SK-N-SH treated with all-trans-retinoic acid at 6 μM for 48 hours (cell line): ENCODE measurements around the gene PLEKHA8.

Source experiments
- ATAC-seq: fragments of 200-7000 bp; cut with Tn5 transposase; 3 replicates; pipeline ENCODE4 v1.9.1; 2020; ENCODE audit warnings: mild to moderate bottlenecking, moderate library complexity
- ARNTL ChIP-seq: fragments of 450-650 bp; formaldehyde crosslinking; IDR thresholded peaks from 2 replicates; pipeline ENCODE4 v1.5.0; 2020; ENCODE audit warnings: low read depth, mild to moderate bottlenecking, moderate library complexity, borderline replicate concordance
- CREB5 ChIP-seq: fragments of 250-450 bp; sonication (Bioruptor Pico); IDR thresholded peaks from 2 replicates; pipeline ENCODE4 v1.5.1; 2020; ENCODE audit warnings: low read depth, mild to moderate bottlenecking, moderate library complexity
- CSDC2 ChIP-seq: fragments of 250-450 bp; sonication (Bioruptor Pico); IDR thresholded peaks from 2 replicates; pipeline ENCODE4 v1.5.0; 2020; ENCODE audit warnings: mild to moderate bottlenecking, moderate library complexity
- ESRRG ChIP-seq: fragments of 250-450 bp; sonication (Bioruptor Pico); IDR thresholded peaks from 2 replicates; pipeline ENCODE4 v1.6.1; 2021; ENCODE audit warnings: mild to moderate bottlenecking
- GLIS3 ChIP-seq: fragments of 250-450 bp; sonication (Bioruptor Pico); IDR thresholded peaks from 2 replicates; pipeline ENCODE4 v1.5.0; 2020; ENCODE audit warnings: mild to moderate bottlenecking, moderate library complexity
- ISL1 ChIP-seq: fragments of 250-450 bp; sonication (Bioruptor Pico); IDR thresholded peaks from 2 replicates; pipeline ENCODE4 v2.1.2; 2022; ENCODE audit warnings: mild to moderate bottlenecking, moderate library complexity
- PPARA ChIP-seq: fragments of 250-450 bp; sonication (Bioruptor Pico); IDR thresholded peaks from 2 replicates; pipeline ENCODE4 v1.5.0; 2020; ENCODE audit warnings: mild to moderate bottlenecking, borderline replicate concordance
- SNAI2 ChIP-seq: fragments of 250-450 bp; sonication (Bioruptor Pico); IDR thresholded peaks from 2 replicates; pipeline ENCODE4 v1.5.0; 2020; ENCODE audit warnings: mild to moderate bottlenecking, moderate library complexity
- TCF4 ChIP-seq: fragments of 250-450 bp; sonication (Bioruptor Pico); IDR thresholded peaks from 2 replicates; pipeline ENCODE4 v1.8.0; 2021; ENCODE audit warnings: mild to moderate bottlenecking, moderate library complexity, borderline replicate concordance
- TOX ChIP-seq: fragments of 250-450 bp; sonication (Bioruptor Pico); IDR thresholded peaks from 2 replicates; pipeline ENCODE4 v1.8.0; 2021; ENCODE audit warnings: mild to moderate bottlenecking, moderate library complexity, borderline replicate concordance
- ZC3H10 ChIP-seq: fragments of 250-450 bp; sonication (Bioruptor Pico); IDR thresholded peaks from 2 replicates; pipeline ENCODE4 v1.5.1; 2021; ENCODE audit warnings: mild to moderate bottlenecking, moderate library complexity
- ZFP30 ChIP-seq: fragments of 450-650 bp; formaldehyde crosslinking; IDR thresholded peaks from 2 replicates; pipeline ENCODE4 v1.5.0; 2022; ENCODE audit warnings: mild to moderate bottlenecking, moderate library complexity
- ZNF565 ChIP-seq: fragments of 450-650 bp; formaldehyde crosslinking; conservative IDR thresholded peaks from 2 replicates; pipeline ENCODE4 v1.5.0; 2020; ENCODE audit warnings: low read depth, mild to moderate bottlenecking, moderate library complexity
- ZNF8 ChIP-seq: fragments of 450-650 bp; formaldehyde crosslinking; IDR thresholded peaks from 2 replicates; pipeline ENCODE4 v1.5.0; 2020; ENCODE audit warnings: mild to moderate bottlenecking, moderate library complexity
- TF ChIP-seq, protein P1 (sequence below): fragments of 250-450 bp; sonication (Bioruptor Pico); IDR thresholded peaks from 2 replicates; pipeline ENCODE4 v1.5.1; 2021; ENCODE audit warnings: mild to moderate bottlenecking, moderate library complexity
- TF ChIP-seq, protein P2 (sequence below): fragments of 250-450 bp; sonication (Bioruptor Pico); IDR thresholded peaks from 2 replicates; pipeline ENCODE4 v1.8.0; 2021; ENCODE audit warnings: low read depth, mild to moderate bottlenecking, moderate library complexity, borderline replicate concordance
- TF ChIP-seq, protein P3 (sequence below): fragments of 250-450 bp; sonication (Bioruptor Pico); IDR thresholded peaks from 2 replicates; pipeline ENCODE4 v1.8.0; 2020; ENCODE audit warnings: mild to moderate bottlenecking, moderate library complexity, borderline replicate concordance
- TF ChIP-seq, protein P4 (sequence below): fragments of 250-450 bp; sonication (Bioruptor Pico); IDR thresholded peaks from 2 replicates; pipeline ENCODE4 v1.5.0; 2020; ENCODE audit warnings: mild to moderate bottlenecking, moderate library complexity

Gene PLEKHA8

DNA sequence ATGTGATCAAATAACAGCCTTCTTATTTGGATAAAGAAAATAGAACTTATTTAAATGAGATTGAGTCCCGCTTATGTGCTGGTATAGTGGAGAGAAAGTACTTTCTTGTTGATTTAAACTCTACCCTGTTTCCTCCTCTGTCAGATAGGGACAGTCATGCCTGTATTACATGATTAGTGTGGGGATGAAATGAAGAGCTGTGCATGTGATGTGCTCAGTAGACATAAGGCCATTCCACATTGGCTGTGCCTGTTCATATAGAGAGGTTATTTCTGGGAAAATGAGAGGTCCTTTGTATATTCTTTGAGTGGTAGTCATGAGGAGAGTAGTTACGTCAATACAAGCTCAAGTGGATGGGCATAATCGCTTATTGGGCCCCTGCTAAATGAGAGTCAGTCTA lies 112.2 kb downstream of the PLEKHA8 start:
- TF ChIP-seq, protein P1, sequence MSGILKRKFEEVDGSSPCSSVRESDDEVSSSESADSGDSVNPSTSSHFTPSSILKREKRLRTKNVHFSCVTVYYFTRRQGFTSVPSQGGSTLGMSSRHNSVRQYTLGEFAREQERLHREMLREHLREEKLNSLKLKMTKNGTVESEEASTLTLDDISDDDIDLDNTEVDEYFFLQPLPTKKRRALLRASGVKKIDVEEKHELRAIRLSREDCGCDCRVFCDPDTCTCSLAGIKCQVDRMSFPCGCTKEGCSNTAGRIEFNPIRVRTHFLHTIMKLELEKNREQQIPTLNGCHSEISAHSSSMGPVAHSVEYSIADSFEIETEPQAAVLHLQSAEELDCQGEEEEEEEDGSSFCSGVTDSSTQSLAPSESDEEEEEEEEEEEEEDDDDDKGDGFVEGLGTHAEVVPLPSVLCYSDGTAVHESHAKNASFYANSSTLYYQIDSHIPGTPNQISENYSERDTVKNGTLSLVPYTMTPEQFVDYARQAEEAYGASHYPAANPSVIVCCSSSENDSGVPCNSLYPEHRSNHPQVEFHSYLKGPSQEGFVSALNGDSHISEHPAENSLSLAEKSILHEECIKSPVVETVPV (CRISPR knock-in tag), result no peak
- no peak for TF ChIP-seq ZC3H10 (CRISPR knock-in tag)
- no peak for TF ChIP-seq ESRRG (CRISPR knock-in tag)
- no peak for TF ChIP-seq ZNF8 (CRISPR knock-in tag)
- TF ChIP-seq CREB5 (CRISPR knock-in tag), result no peak
- TF ChIP-seq, protein P2, sequence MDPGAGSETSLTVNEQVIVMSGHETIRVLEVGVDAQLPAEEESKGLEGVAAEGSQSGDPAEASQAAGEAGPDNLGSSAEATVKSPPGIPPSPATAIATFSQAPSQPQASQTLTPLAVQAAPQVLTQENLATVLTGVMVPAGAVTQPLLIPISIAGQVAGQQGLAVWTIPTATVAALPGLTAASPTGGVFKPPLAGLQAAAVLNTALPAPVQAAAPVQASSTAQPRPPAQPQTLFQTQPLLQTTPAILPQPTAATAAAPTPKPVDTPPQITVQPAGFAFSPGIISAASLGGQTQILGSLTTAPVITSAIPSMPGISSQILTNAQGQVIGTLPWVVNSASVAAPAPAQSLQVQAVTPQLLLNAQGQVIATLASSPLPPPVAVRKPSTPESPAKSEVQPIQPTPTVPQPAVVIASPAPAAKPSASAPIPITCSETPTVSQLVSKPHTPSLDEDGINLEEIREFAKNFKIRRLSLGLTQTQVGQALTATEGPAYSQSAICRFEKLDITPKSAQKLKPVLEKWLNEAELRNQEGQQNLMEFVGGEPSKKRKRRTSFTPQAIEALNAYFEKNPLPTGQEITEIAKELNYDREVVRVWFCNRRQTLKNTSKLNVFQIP (CRISPR knock-in tag), result no peak
- no peak for TF ChIP-seq PPARA (CRISPR knock-in tag)
- no peak for TF ChIP-seq ZFP30
- no peak for TF ChIP-seq ARNTL (CRISPR knock-in tag)
- TF ChIP-seq SNAI2 (CRISPR knock-in tag), result no peak
- TF ChIP-seq, protein P3, sequence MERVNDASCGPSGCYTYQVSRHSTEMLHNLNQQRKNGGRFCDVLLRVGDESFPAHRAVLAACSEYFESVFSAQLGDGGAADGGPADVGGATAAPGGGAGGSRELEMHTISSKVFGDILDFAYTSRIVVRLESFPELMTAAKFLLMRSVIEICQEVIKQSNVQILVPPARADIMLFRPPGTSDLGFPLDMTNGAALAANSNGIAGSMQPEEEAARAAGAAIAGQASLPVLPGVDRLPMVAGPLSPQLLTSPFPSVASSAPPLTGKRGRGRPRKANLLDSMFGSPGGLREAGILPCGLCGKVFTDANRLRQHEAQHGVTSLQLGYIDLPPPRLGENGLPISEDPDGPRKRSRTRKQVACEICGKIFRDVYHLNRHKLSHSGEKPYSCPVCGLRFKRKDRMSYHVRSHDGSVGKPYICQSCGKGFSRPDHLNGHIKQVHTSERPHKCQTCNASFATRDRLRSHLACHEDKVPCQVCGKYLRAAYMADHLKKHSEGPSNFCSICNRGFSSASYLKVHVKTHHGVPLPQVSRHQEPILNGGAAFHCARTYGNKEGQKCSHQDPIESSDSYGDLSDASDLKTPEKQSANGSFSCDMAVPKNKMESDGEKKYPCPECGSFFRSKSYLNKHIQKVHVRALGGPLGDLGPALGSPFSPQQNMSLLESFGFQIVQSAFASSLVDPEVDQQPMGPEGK, result no peak
- no peak for TF ChIP-seq ISL1 (CRISPR knock-in tag)
- no peak for TF ChIP-seq TCF4 (CRISPR knock-in tag)
- TF ChIP-seq TOX, result no peak
- TF ChIP-seq, protein P4, sequence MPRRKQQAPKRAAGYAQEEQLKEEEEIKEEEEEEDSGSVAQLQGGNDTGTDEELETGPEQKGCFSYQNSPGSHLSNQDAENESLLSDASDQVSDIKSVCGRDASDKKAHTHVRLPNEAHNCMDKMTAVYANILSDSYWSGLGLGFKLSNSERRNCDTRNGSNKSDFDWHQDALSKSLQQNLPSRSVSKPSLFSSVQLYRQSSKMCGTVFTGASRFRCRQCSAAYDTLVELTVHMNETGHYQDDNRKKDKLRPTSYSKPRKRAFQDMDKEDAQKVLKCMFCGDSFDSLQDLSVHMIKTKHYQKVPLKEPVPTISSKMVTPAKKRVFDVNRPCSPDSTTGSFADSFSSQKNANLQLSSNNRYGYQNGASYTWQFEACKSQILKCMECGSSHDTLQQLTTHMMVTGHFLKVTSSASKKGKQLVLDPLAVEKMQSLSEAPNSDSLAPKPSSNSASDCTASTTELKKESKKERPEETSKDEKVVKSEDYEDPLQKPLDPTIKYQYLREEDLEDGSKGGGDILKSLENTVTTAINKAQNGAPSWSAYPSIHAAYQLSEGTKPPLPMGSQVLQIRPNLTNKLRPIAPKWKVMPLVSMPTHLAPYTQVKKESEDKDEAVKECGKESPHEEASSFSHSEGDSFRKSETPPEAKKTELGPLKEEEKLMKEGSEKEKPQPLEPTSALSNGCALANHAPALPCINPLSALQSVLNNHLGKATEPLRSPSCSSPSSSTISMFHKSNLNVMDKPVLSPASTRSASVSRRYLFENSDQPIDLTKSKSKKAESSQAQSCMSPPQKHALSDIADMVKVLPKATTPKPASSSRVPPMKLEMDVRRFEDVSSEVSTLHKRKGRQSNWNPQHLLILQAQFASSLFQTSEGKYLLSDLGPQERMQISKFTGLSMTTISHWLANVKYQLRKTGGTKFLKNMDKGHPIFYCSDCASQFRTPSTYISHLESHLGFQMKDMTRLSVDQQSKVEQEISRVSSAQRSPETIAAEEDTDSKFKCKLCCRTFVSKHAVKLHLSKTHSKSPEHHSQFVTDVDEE, result no peak
- TF ChIP-seq CSDC2 (CRISPR knock-in tag), result no peak
- TF ChIP-seq GLIS3 (CRISPR knock-in tag), result no peak
- no peak for ATAC-seq

DNA sequence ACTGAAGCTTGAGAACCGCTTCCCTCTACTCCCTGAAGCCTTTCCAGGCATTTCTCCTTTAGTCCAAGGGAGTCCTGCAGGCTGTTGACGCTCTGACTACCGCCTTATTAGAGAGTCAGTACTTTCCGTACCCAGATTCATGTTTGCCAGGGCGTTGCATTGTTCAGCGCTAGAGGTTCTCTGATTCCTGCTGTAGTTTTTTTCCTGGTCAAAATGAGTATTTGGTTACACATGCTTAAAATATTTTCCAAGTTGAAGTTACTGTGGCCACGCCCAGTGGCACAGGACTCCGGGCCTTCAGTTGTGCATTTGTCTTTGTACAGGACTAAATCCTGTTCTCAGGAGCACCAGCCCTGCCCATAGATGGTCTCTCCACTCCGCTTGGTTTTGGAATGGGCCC lies 114.5 kb downstream of the PLEKHA8 start:
- ATAC-seq, result peak; percentile 79
- TF ChIP-seq, protein P1 (CRISPR knock-in tag), result no peak
- TF ChIP-seq ISL1 (CRISPR knock-in tag) (no peak), TCF4 (CRISPR knock-in tag) (no peak), GLIS3 (CRISPR knock-in tag) (no peak), ZNF565 (CRISPR knock-in tag) (no peak)
- TF ChIP-seq, protein P2 (CRISPR knock-in tag), result no peak
- TF ChIP-seq, protein P3, result no peak
